HG03439 (cell line): Measurements from ENCODE around the gene CTNND2.
A peak's percentile ranks its signal among the peaks of the same experiment; 100 is the strongest.
"Not testable (repeated sequence)": the region's sequence is repeated elsewhere in the genome, so short reads cannot be mapped to it uniquely, and the experiment has no call there.

Source experiments
- ATAC-seq: cut with Tn5 transposase; IDR thresholded peaks from one replicate; pipeline ENCODE4 v1.9.1; 2021; ENCODE audit warnings: mild to moderate bottlenecking, moderate library complexity; ENCODE audit not compliant: unreplicated experiment

The CTNND2 gene

GRCh38 chr5:11143456-11144267 lies 760.6 kb downstream of the CTNND2 start:
- peak; percentile 95 for ATAC-seq

- no peak for ATAC-seq
Observed at GRCh38 chr5:11139217-11139865, 764.9 kb downstream of the CTNND2 start.

DNA sequence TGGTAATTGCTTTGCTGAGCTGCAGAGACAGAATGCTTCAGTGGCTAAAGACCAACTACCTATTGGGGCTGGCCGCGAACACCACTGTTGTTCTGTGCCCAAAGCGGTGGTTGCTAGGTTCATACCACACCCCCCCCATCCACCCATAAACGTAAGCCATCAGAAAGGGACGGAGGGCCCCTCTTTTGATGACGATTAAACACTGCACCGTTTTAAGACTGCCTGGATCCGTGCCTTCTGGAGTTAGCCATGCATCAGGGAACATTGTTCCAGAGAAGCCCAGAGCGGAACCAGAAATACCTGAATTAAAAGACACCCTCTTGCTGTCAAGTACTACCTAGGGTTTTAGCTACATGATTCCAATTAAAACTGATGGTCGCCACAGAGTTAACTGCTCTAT lies 774.1 kb downstream of the CTNND2 start:
- no peak for ATAC-seq

DNA sequence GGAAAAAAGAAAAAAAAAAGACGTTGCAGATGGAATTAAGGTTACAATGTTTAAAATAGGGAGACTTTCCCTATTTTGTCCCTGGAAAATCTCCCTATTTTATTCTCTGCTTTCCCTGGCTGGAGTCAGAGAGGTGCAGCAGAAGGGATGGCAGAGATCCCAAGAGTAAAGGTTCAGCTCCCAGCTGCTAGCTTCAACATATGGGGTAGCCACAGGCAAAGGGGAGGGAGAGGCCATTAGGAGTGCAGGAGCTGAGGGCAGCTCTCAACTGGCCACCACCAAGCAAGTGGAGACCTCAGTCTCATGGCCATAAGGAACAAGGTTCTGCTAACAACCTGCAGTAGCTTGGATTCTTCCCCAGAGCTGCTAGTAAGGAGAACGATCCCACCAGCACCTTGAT lies 776.2 kb downstream of the CTNND2 start:
- no peak for ATAC-seq

DNA sequence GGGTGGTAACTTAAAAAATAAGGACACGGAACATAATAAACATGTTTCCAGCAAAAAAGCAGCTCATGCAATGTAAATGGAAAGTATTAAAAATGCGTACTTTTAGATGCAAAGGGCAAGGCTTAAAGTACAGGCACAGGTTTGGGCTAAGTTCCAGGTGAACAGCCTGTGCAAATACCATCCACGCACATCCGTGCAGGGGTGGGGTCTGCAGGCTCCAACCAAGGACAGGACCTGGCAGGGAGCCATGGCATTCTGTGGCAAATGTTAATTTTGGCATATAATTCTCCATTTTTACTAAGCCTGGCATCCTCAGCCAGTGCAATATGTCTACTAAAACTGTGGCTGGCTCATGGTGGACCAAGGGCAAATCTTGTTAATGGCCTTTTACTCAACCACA lies 777.4 kb downstream of the CTNND2 start:
- no peak for ATAC-seq

- ATAC-seq = no peak
Observed at GRCh38 chr5:11121885-11122284, 782.4 kb downstream of the CTNND2 start.

DNA sequence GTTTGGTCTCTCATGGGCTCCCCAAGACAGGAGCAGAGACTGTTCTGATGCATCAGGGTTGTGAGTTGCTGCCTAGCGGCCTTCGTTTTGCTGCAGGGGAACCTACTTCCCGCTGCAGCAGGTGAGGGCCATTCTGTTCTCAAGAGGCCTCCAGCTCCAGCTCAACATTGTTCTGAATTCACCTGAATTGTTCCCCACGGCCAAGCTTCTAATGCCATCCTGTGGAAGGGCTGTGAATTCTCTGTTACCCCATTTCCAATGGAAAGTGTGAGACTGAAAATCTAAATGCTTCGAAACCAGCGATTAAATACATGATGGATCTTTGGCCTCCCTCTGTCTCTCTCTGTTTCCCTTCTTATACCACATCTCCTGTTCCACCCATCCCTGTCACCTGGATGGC lies 794.1 kb downstream of the CTNND2 start:
- ATAC-seq = no peak

DNA sequence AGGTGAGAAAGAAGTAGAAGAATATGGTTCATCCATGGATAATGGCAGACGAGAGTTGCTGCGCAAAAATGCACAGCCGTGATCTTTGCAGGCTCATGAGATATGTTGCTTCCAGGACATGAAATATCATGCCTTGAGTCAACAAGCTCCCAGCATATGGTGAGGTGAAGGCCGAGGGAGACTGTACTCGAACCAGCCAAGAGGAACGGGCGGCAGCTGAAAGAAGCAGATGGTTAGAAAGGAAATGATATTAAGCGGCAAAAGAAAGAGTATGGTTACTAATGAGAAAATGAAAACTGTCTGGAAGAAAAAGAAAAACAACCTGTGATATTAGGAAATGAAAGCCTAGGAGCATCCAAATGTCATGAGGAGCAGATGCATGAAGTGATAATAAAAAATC lies 798.5 kb downstream of the CTNND2 start:
- ATAC-seq = no peak

- no peak for ATAC-seq
Observed at GRCh38 chr5:11104651-11105112, 799.6 kb downstream of the CTNND2 start.

GRCh38 chr5:11104210-11104609 lies 800.0 kb downstream of the CTNND2 start:
- no peak for ATAC-seq

GRCh38 chr5:11084111-11084510 lies 820.1 kb downstream of the CTNND2 start:
- no peak for ATAC-seq

- ATAC-seq = no peak
Observed at GRCh38 chr5:11082404-11082945, 821.8 kb downstream of the CTNND2 start.

- no peak for ATAC-seq
Observed at GRCh38 chr5:11076945-11077613, 827.2 kb downstream of the CTNND2 start.

GRCh38 chr5:11075035-11075805 lies 829.0 kb downstream of the CTNND2 start:
- ATAC-seq = no peak

DNA sequence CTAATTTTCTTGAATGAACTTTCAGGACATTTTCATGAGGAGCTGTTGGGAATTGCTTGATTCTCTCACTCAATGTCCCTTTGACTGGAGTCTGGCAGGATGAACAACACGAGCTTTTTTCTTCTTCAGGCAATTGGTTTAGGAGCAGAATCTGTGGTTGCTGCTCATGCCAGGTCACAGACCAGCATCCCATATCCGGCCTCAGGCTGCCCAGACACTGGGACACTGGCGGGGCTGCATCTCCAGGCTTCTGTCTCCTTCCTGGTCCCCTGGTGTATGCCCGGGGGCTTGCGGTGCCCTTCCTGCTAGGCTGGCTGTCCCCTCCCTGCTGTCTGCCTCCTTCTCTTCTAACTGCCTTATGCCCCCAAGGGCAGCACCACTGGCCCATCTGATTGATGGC lies 831.7 kb downstream of the CTNND2 start:
- no peak for ATAC-seq

DNA sequence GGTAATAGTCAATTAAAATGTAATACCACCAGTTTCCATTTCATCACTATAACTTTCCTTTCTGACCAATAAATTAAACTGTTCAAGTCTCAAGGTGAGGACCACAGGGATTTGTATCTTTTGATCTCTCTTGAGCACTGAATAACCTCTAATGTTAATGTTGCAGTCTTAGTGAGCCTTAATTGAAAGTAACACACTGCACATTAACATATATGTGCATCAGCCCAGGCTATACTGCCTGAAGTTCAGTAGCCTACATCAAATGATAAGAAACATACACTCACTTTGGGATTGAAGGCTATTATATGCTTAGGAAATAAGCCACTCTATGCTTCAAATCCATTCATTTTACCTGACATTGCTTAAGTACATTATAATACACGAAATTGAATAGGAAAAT lies 832.2 kb downstream of the CTNND2 start:
- no peak for ATAC-seq

GRCh38 chr5:11069041-11069440 lies 835.2 kb downstream of the CTNND2 start:
- no peak for ATAC-seq

DNA sequence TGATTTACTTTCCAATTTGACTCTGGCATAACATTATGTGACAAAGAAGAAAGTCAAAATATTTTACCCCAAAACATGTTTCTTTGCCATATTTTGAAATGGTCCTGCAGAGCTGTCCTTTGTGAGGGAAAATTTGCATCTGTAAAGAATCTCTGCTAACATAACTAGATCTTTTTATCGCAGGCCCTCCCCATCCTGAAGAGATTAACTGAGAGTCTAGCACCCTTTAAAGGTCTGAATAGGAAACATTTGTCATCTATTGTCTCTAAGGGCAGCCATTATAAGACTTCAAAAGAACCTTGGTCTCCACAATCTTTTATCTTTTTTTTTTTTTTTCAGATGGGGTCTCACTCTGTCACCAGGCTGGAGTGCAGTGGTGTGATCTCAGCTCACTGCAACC lies 838.5 kb downstream of the CTNND2 start:
- not testable (repeated sequence) for ATAC-seq

GRCh38 chr5:11064763-11065450 lies 839.3 kb downstream of the CTNND2 start:
- ATAC-seq = no peak

DNA sequence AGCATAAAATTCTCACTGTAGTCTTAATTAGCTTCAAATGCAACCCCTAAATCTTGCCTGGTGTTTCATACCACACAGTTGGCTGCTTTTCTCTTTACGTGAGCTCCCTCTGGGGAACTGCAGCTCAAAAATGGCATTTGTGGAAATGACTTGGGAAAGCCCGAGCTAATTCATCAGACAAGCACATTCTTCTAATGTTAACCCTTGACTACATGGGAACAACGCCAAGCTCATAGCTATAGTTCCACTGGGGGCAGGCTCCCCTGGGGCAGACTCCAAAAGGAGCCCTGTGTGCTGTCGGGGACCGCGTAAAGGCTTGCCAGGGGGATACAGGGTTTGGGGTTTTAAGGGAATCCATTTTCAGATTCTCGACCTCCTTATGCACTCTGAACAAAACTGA lies 841.8 kb downstream of the CTNND2 start:
- no peak for ATAC-seq
